Stimulated activated CD8-positive, alpha-beta memory T cell treated with anti-CD3 and anti-CD28 coated beads, Interleukin-4, amount 100 ng/mL, for 24 hours (primary cell): ENCODE data around the gene RFX5.
A peak's percentile ranks its signal among the peaks of the same experiment; 100 is the strongest.
"Not testable (repeated sequence)": the region's sequence is repeated elsewhere in the genome, so short reads cannot be mapped to it uniquely, and the experiment has no call there.

ENCODE experiments used
- DNase-seq: peaks from one replicate; pipeline ENCODE4 v3.0.0-alpha.2; 2020; ENCODE audit warnings: low read depth

The RFX5 gene

GRCh38 chr1:151346769-151347522 is at the start of gene RFX5:
Gene RFX5 (minus strand): TSS chr1:151347252. CDS start chr1:151346320, 932 bp downstream.
- DNase-seq = peak; percentile 84

GRCh38 chr1:151396265-151396664 is 49.2 kb upstream of the RFX5 start:
- not testable (repeated sequence) for DNase-seq

GRCh38 chr1:151393583-151393982 is 46.5 kb upstream of the RFX5 start:
- no peak for DNase-seq

- DNase-seq = no peak
Measured at GRCh38 chr1:151391079-151391563, 44.1 kb upstream of the RFX5 start.

- not testable (repeated sequence) for DNase-seq
Measured at GRCh38 chr1:151390221-151391078, 43.4 kb upstream of the RFX5 start.

- no peak for DNase-seq
Measured at GRCh38 chr1:151386002-151386401, 39.0 kb upstream of the RFX5 start.

- DNase-seq = no peak
Measured at GRCh38 chr1:151384584-151384983, 37.5 kb upstream of the RFX5 start.

- DNase-seq = no peak
Measured at GRCh38 chr1:151377150-151377884, 30.3 kb upstream of the RFX5 start.

- DNase-seq = no peak
Measured at GRCh38 chr1:151373196-151373595, 26.1 kb upstream of the RFX5 start.

- DNase-seq = no peak
Measured at GRCh38 chr1:151372058-151372934, 25.2 kb upstream of the RFX5 start, which contains the start of gene SELENBP1. Gene SELENBP1 (minus strand): TSS chr1:151372705. CDS start chr1:151372641, 64 bp downstream.

- no peak for DNase-seq
Measured at GRCh38 chr1:151371370-151372057, 24.5 kb upstream of the RFX5 start.

- DNase-seq = no peak
Measured at GRCh38 chr1:151370211-151370911, 23.3 kb upstream of the RFX5 start.

GRCh38 chr1:151369621-151370048 is 22.6 kb upstream of the RFX5 start:
- DNase-seq = no peak

- DNase-seq = no peak
Measured at GRCh38 chr1:151369302-151369610, 22.2 kb upstream of the RFX5 start.

GRCh38 chr1:151368393-151369301 is 21.6 kb upstream of the RFX5 start:
- no peak for DNase-seq

- DNase-seq = no peak
Measured at GRCh38 chr1:151367658-151368392, 20.8 kb upstream of the RFX5 start.

- DNase-seq = no peak
Measured at GRCh38 chr1:151364996-151365395, 17.9 kb upstream of the RFX5 start.
